ENCODE data around the gene TREM1.

DNA sequence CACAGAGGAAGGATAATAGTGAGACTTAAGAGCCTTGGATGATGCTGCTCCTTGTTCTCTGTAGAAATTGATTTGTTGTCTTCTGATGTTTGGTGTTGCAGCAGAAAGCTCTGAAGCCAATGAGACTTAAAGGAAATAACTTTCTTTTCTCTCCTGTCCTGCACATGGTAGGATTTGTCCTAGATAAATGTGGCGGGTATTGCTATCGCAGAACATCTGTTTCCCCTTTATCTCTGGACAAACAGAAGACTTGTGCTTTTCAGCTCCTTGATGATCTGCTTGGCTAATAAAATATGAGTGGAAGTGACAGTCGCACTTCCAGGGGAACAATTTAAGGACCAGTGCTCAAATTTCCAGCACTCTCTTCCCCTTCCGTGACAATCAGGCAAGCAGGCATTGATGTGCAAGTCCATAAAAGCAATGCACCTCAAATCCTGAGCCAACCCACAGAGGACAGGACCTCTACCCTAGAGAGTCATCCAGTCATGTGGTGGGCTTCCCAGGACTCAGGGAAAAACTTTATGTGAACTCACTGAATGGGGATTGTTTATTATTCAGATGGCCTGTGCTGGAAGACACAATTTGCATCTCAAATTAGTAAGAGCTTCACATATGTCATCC, 39.1 kb upstream of the TREM1 start:
- TF ChIP-seq POLR2AphosphoS5 (IDR thresholded peaks at IDR 0.05): no peak
- TF ChIP-seq, protein P1, sequence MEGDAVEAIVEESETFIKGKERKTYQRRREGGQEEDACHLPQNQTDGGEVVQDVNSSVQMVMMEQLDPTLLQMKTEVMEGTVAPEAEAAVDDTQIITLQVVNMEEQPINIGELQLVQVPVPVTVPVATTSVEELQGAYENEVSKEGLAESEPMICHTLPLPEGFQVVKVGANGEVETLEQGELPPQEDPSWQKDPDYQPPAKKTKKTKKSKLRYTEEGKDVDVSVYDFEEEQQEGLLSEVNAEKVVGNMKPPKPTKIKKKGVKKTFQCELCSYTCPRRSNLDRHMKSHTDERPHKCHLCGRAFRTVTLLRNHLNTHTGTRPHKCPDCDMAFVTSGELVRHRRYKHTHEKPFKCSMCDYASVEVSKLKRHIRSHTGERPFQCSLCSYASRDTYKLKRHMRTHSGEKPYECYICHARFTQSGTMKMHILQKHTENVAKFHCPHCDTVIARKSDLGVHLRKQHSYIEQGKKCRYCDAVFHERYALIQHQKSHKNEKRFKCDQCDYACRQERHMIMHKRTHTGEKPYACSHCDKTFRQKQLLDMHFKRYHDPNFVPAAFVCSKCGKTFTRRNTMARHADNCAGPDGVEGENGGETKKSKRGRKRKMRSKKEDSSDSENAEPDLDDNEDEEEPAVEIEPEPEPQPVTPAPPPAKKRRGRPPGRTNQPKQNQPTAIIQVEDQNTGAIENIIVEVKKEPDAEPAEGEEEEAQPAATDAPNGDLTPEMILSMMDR (IDR thresholded peaks at IDR 0.05): no peak
- no peak for TF ChIP-seq POLR2A (IDR thresholded peaks at IDR 0.05)
- no peak for TF ChIP-seq EP300 (IDR thresholded peaks at IDR 0.05)
